Measurements from ENCODE around the gene FAM120A. TPM values are rescaled to one million over a fixed set of nuclear protein-coding genes. Genes with fewer than 3 reads are reported as not detected.

FAM120A gene
- total RNA-seq, 4 donors from 2014 or later, result 72.3 to 106 (median 76.1) TPM

- Histone ChIP-seq H3K4me3 (no peak overlapping the region), H3K36me3 (no peaks in the 10 kb centered on the region), H3K27ac (peak overlapping the region in 2 of 4 donors; percentile 92 to 97), H3K27me3 (no peaks in the 10 kb centered on the region), H3K9me3 (no peaks in the 10 kb centered on the region), H3K4me1 (peaks cover 0 to 67% (median 32%) of the 10 kb centered on the region in 4 donors)
- 55 to 59% methylated on average over 5 of the region's 5 CpGs for WGBS, 2 donors
- DNase-seq (ENCODE audit: low spot score in 2 of 2), result no peak
- TF ChIP-seq, protein P1, sequence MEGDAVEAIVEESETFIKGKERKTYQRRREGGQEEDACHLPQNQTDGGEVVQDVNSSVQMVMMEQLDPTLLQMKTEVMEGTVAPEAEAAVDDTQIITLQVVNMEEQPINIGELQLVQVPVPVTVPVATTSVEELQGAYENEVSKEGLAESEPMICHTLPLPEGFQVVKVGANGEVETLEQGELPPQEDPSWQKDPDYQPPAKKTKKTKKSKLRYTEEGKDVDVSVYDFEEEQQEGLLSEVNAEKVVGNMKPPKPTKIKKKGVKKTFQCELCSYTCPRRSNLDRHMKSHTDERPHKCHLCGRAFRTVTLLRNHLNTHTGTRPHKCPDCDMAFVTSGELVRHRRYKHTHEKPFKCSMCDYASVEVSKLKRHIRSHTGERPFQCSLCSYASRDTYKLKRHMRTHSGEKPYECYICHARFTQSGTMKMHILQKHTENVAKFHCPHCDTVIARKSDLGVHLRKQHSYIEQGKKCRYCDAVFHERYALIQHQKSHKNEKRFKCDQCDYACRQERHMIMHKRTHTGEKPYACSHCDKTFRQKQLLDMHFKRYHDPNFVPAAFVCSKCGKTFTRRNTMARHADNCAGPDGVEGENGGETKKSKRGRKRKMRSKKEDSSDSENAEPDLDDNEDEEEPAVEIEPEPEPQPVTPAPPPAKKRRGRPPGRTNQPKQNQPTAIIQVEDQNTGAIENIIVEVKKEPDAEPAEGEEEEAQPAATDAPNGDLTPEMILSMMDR (IDR thresholded peaks at IDR 0.05), result no peak
- TF ChIP-seq POLR2A (IDR thresholded peaks at IDR 0.05) (no peak), EP300 (IDR thresholded peaks at IDR 0.05) (no peak)
Observed at GRCh38 chr9:93578844-93579243, 127.4 kb downstream of the FAM120A start.

- Histone ChIP-seq H3K27ac (peak overlapping the region in 2 of 4 donors; percentile 47 to 97), H3K4me3 (no peak overlapping the region), H3K9me3 (peaks cover 0 to 5% (median 0%) of the 10 kb centered on the region in 4 donors), H3K36me3 (no peaks in the 10 kb centered on the region), H3K27me3 (no peaks in the 10 kb centered on the region), H3K4me1 (peaks cover 0 to 57% (median 28%) of the 10 kb centered on the region in 4 donors)
- DNase-seq (ENCODE audit: low spot score in 2 of 2), result no peak
- TF ChIP-seq EP300 (IDR thresholded peaks at IDR 0.05), result no peak
- TF ChIP-seq, protein P1 (IDR thresholded peaks at IDR 0.05), result no peak
- no peak for TF ChIP-seq POLR2A (IDR thresholded peaks at IDR 0.05)
- WGBS, 2 donors, result 78 to 81% methylated on average over 19 to 20 of the region's 20 CpGs
Observed at GRCh38 chr9:93579711-93580516, 128.4 kb downstream of the FAM120A start.

DNA sequence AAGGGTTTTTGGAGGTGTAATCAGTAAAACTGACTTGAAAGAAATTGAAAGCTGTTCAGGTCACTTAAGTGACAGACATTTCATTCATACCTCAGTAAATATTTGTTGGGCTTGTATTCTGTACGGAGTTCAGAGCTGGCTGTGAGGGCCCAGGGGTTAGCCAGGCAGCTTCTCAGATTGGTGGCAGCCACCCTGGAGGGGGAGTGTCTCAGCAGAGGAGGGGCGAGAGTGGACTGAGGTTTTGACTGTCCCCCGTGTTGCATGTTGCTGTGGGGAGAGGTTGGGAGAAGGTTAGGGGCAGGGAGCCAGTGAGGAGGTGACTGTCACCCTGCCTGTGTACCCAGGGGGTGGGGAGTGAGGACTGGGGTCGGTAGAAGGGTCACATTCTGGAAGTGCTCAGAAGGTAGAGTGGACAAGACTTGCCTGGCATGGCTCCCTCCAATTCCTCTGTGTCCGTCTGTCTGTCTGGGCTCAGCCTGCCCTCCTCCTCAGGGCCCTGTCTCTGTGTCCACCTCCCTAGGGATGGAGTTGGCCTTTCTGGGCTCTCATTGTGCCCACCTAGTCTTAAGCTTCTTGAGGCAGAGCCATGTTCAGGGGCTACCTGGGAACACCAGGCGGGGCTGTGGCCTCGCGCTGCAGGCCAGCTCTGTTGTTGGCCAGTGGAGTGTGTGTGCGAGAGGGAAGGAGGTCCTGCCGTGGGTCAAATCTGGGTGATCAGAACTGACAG lies 129.3 kb downstream of the FAM120A start:
- peak overlapping the region in 2 of 4 donors; percentile 28 to 43 for H3K27ac ChIP-seq
- TF ChIP-seq, protein P1 (IDR thresholded peaks at IDR 0.05), result no peak
- TF ChIP-seq POLR2A (IDR thresholded peaks at IDR 0.05) (no peak), EP300 (IDR thresholded peaks at IDR 0.05) (no peak)
- H3K36me3 ChIP-seq, result no peaks in the 10 kb centered on the region
- WGBS, 2 donors, result 61 to 65% methylated on average over 10 of the region's 10 CpGs
- no peak overlapping the region for H3K4me3 ChIP-seq
- H3K9me3 ChIP-seq, result peaks cover 0 to 5% (median 0%) of the 10 kb centered on the region in 4 donors
- no peak for DNase-seq (ENCODE audit: low spot score in 2 of 2)
- H3K4me1 ChIP-seq, result peaks cover 0 to 56% (median 22%) of the 10 kb centered on the region in 4 donors
- no peaks in the 10 kb centered on the region for H3K27me3 ChIP-seq

GRCh38 chr9:93582115-93582514 lies 130.6 kb downstream of the FAM120A start:
- DNase-seq (ENCODE audit: low spot score in 2 of 2), result no peak
- Histone ChIP-seq H3K27me3 (no peaks in the 10 kb centered on the region), H3K4me3 (no peak overlapping the region), H3K27ac (no peak overlapping the region), H3K9me3 (peaks cover 0 to 5% (median 0%) of the 10 kb centered on the region in 4 donors), H3K36me3 (no peaks in the 10 kb centered on the region), H3K4me1 (peaks cover 0 to 67% (median 22%) of the 10 kb centered on the region in 4 donors)
- 53 to 57% methylated on average over 5 of the region's 5 CpGs for WGBS, 2 donors
- TF ChIP-seq, protein P1 (IDR thresholded peaks at IDR 0.05), result no peak
- TF ChIP-seq EP300 (IDR thresholded peaks at IDR 0.05) (no peak), POLR2A (IDR thresholded peaks at IDR 0.05) (no peak)

DNA sequence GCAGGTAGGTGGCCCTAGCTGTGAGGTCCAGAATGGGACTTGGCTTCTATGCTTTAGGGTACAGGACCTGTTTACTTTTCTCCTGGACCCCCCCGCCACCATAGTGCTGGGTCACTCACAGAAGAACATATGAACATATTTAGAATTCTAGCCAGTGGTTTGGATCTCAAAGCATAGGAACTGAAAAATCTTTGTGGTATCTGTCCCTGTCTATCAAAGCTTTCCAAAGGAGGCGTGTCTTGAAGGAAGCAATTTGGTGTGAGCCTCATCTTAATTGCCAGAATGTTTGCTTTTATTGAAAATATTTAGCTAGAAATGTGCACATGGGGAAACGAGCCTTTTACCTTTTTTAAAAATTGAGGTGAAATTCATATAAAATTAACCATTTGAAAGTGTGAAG lies 131.1 kb downstream of the FAM120A start:
- H3K4me3 ChIP-seq, result no peak overlapping the region
- H3K27ac ChIP-seq, result no peak overlapping the region
- peaks cover 0 to 5% (median 0%) of the 10 kb centered on the region in 4 donors for H3K9me3 ChIP-seq
- TF ChIP-seq, protein P1 (IDR thresholded peaks at IDR 0.05), result no peak
- TF ChIP-seq POLR2A (IDR thresholded peaks at IDR 0.05) (no peak), EP300 (IDR thresholded peaks at IDR 0.05) (no peak)
- 79 to 80% methylated on average over 3 of the region's 3 CpGs for WGBS, 2 donors
- no peaks in the 10 kb centered on the region for H3K27me3 ChIP-seq
- no peaks in the 10 kb centered on the region for H3K36me3 ChIP-seq
- no peak for DNase-seq (ENCODE audit: low spot score in 2 of 2)
- H3K4me1 ChIP-seq, result peaks cover 0 to 70% (median 23%) of the 10 kb centered on the region in 4 donors
